K562 treated with DMSO at 1 percent for 48 hours (cell line): ENCODE data around the gene TTBK2. TPM values are rescaled to one million over a fixed set of nuclear protein-coding genes. Genes with fewer than 3 reads are reported as not detected.

Experiments used
- total RNA-seq: library from RNA; unstranded; fragments of 300-600 nt; gene quantifications from 2 replicates; pipeline ENCODE4 v1.2.3, GENCODE V29; 2022; ENCODE audit warnings: low replicate concordance; ENCODE audit errors: extremely low read depth

Gene TTBK2
- not detected in 2 replicates for total RNA-seq

DNA sequence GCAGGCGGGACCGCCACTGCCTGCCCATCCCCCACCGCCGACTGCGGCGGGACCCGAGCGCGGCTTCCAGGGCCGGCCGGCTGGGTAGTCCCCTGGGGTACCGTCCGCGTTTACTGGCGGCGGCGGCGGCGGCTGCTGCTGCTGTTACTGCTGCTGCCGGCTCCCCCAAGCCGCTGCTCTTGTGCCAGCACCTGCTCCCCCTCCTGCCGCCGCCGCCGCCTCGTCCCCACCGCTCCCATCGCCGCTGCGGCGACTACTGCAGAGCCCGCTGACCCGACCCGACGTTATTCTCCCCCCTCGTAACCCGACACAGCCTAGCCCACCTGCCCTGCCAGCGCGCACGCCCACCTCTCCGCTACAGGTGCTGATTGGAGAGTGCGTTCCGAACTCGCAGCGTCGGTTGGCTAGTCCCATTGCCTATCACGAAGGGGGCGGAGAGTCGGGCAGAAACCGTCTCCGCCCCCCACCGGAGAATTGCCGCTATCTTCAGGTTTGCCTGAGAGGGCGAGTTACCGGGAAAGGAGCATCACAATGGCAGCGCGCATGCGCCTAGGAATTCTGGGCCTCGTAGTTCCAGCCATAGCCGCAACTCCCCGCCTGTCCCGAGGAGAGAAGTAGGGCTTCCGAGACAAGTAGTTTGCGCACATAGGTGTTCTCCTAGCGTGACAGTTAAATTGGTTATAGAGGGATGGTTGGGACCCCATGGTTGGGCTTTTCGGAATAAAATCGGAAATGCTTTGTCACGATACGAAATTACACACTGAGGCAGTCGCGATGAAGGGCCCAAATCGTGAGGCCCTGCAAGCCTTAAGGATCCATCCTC, at the start of gene TTBK2:
Gene TTBK2 (minus strand): TSS at position 260 of the 823 bp plus-strand sequence. CDS start 42,161 bp downstream, outside the sequence.

DNA sequence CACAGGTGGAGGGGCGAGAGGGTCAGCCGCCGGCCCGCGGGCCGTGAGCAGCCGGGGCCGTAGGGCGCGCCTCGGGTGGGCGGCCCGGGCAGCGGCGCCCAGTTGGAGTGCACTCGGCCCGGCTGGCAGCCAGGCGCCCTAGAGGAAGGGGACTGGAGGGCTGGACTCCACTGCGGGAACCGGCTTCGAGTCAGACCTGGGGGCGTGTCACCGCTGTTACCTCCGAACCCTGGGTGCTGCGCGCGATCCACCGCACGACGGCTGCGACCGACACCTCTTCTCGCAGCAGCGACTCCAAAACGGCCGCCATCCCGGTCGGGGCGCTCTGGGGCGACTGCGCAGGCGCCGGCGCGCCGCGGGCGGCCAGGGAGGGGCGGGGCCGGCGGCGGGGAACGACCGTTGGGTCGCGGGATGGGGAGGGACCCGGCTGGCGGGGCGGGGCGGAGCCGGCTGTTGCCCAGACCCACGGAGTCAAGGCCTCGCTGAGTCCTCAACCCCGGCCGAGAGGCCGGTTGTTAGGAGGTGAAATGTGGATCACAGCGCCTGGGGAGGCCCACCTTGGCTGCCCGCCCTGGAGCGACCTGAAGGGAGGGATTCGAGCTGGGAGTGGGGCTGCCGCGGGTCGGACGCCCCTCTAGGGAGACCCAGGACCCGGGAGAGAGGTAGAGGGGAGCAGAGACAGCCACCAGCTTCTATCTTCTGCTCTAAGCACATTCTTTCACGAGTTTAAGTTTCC, 183.6 kb downstream of the TTBK2 start, which contains the start of gene CDAN1:
Gene CDAN1 (minus strand): TSS at position 336 of the 736 bp plus-strand sequence. CDS start 26 bp downstream, at position 310.

Other genes with a start within 250 kb of the TTBK2 start
- gene CDAN1, start 183.7 kb downstream of the TTBK2 start, total RNA-seq, result not detected in 2 replicates
- not detected in 2 replicates for gene UBR1, start 185.3 kb upstream of the TTBK2 start, total RNA-seq
- gene TMEM62, start 212.8 kb upstream of the TTBK2 start, total RNA-seq, result not detected in 2 replicates